SH-SY5Y (cell line): ENCODE measurements around the gene IKZF1.

Source experiments
- GATA2 ChIP-seq: IDR thresholded peaks from 2 replicates; pipeline ENCODE4 v1.6.1; 2011; ENCODE audit warnings: mild to moderate bottlenecking, low read depth, low read length
- GATA3 ChIP-seq: IDR thresholded peaks from 2 replicates; pipeline ENCODE4 v1.6.1; 2011; ENCODE audit warnings: low read depth, mild to moderate bottlenecking, low read length, moderate library complexity

IKZF1 gene

DNA sequence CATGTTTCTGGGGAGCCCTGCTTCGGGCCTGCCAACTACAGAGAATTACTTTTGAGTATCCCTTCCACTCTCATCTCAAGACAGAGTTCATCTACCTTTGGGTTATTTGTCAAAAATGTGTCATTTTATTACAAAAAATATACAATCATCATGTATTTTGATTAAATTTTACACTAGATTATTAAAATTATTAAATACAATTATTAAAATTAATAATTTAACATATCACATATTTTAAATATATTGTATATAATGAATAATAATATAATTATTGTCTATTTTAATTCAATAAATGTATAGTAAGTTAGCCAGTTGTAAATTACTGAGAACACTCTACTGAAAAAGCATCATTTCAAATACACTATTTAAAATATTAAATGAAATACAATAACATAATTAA, 94.7 kb downstream of the IKZF1 start:
- TF ChIP-seq GATA3: no peak
- no peak for TF ChIP-seq GATA2

DNA sequence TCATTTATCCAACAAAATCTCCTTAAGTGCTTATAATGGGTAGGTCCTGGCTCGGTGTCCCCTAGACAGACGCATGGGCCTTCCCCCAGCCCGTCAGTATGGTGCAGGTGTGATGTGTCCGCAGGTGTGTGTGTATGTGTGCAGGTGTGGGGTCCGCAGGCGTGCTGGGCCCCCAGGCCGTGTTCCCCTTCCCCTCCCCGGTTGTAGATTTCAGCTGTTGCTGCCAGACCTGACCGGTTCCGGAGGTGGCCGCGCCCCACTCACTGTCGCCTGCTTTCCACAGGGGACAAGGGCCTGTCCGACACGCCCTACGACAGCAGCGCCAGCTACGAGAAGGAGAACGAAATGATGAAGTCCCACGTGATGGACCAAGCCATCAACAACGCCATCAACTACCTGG, 95.1 kb downstream of the IKZF1 start:
- TF ChIP-seq GATA2: no peak
- no peak for TF ChIP-seq GATA3

DNA sequence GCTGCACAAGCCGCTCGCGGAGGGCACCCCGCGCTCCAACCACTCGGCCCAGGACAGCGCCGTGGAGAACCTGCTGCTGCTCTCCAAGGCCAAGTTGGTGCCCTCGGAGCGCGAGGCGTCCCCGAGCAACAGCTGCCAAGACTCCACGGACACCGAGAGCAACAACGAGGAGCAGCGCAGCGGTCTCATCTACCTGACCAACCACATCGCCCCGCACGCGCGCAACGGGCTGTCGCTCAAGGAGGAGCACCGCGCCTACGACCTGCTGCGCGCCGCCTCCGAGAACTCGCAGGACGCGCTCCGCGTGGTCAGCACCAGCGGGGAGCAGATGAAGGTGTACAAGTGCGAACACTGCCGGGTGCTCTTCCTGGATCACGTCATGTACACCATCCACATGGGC, 95.6 kb downstream of the IKZF1 start:
- no peak for TF ChIP-seq GATA2
- TF ChIP-seq GATA3: no peak

DNA sequence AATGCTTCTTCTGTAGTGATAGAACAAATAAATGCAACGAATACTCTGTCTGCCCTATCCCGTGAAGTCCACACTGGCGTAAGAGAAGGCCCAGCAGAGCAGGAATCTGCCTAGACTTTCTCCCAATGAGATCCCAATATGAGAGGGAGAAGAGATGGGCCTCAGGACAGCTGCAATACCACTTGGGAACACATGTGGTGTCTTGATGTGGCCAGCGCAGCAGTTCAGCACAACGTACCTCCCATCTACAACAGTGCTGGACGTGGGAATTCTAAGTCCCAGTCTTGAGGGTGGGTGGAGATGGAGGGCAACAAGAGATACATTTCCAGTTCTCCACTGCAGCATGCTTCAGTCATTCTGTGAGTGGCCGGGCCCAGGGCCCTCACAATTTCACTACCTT, 99.9 kb downstream of the IKZF1 start:
- TF ChIP-seq GATA3: no peak
- no peak for TF ChIP-seq GATA2

DNA sequence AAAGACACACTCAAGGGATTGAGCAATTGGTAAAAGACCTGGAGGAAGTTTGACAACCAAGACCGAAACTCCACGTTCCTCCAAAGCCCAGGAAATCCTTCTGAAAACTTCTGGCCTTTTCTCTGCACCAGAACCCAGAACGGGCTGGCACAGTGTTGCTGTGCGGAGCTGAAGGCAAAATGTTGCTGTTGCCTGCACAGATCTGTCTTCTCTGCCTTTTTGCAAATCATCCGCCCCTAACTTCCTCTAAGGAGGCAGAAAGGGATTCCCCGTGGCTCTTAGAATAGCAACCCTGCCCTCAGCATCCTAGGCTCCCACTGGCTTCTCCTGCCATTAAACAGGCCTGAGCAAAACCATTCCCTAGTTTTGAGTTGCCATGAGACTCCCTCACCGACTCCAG, 100.7 kb downstream of the IKZF1 start:
- TF ChIP-seq GATA2 (no peak), GATA3 (no peak)

DNA sequence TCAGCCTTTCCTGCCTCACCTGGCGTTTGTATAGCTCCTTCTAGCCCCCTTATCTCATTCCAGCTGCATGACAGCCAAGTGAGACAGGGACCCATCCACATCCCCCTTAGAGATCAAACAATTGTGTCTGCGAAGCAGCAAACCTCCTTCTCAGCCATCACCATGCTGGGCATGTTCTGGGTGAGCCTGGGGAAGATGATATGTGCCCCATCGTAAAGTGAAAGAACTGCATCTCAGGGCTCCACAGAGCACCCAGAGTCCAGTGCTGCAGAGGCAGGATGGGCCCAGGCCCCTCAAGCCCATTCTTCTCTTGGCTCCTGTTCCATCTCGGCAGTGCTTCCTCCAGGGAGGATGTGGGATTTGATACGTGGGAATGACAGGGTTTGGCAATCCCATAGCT, 102.4 kb downstream of the IKZF1 start:
- TF ChIP-seq GATA2 (no peak), GATA3 (no peak)

DNA sequence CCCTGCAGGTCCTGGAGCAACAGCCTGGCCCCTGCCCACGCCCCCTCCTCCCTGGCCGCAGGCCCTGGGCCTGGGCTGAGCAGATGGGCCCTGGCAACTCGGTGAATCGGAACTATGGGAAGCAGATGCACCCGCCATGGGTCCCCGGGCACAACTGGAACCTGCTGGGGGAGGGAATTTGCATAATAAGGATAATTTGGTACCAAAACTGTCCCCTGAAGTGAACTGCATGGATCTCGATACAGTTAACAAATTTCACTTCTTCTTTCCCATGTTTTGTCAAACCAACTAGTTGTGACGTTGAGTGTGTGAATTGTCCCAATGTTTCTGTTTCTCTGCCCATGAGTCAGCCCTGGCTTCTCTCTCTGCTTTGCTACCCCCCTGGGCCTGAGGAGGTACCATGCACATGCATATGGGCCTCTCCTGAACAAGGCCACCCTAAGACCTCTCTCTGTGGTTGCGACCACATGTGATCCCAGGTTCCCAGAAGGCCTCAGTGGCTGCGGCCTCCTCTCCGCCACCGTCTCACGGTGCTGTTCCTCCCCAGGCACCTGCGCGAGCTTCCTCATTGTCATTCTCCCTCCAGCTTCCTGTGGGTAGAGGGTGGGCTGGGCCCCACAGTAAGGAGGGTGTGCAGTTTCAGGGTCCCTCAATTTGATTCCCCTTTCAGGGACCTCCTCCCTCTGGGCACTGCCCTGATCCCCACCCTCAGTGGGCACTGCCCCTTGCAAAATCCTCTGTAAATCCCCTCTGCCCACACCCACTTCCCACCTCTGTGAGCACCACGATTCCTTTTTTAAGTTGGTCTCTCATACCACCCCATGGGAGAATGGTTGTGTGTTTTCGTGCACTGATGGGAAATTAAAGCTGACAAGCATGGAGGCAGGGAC, 105.6 kb downstream of the IKZF1 start:
- TF ChIP-seq GATA3: no peak
- TF ChIP-seq GATA2: no peak

DNA sequence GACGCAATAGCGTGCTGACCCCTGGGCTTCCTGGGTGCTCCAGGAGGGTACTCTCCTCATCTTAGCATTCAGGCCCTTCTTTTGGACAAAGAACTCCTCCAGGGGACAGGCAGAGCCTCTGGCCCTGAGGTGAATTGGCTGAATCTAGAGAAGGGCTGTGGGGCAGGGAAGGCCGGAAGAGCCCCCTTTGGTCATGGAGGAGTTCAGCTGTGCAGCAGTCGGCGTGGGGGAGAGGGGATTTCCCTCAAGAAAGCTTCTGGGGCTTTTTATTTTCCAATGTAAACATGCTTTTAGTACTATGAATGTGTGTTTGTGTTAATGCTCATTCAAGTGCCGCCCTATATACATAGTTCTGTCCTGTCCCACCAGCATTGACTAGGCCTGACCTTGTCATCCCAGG, 106.8 kb downstream of the IKZF1 start:
- TF ChIP-seq GATA2: no peak
- no peak for TF ChIP-seq GATA3

DNA sequence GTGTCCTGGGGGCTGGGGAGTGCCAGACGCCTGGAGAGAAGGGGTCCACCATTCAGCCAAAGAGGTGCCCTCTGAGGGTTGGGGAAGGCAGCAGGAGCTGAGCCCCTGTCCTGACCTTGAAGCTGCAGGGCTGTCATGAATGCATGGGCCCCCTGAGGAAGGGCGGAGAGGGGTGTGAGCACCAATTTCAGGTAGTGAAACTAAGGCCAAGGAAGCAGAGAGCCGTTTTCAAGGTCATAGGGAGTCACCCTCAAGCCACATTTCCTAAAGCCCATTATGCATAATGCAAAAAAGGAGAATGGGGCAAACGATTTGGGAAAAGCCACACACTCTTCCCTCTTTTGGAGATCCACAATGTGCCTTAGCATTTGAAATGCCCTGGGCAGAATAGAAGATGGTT, 108.5 kb downstream of the IKZF1 start:
- TF ChIP-seq GATA3 (no peak), GATA2 (no peak)

DNA sequence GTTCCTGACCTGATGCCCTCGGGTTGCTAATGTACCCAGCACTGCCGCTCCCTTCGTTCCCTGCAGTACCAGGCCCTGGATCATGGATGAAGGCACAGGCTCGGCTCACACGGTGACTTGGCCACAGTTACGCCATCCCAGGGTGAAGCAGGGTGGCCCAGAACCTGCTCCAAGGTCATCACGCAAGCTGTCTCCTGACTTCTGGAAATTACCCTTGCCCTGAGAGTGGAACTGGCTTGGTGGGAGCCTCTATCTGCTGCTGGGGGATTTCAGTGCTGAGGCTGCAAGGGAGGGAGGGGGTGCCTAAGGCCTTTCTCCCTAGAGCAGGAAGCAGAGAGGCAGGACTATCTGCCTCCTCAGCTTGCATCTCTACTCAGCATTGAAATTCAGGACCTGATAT, 109.0 kb downstream of the IKZF1 start:
- TF ChIP-seq GATA2 (no peak), GATA3 (no peak)

DNA sequence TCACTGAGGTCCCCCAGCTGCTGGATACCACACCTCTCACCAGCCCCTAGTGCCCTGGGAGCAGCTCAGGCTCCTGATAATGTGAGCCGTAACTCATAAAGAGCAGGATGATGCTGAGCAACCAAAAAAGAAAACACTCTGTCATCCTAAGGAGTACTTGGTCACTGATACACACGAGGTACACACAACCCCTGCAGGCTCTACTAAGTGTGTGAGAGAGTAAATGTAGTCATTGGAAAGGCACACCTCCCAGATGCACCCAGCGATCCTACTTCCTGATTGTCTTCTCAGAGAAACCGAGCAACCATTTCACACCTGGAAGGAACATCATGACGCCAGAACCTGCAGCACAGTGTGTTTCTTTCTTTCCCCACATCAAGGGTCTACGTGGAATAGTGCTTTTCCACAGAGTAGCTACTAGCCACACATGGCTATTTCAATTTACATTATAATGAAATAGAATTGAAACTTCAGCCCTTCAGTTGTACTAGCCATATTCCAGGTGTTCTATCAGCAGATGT, 111.4 kb downstream of the IKZF1 start:
- no peak for TF ChIP-seq GATA2
- TF ChIP-seq GATA3: no peak

DNA sequence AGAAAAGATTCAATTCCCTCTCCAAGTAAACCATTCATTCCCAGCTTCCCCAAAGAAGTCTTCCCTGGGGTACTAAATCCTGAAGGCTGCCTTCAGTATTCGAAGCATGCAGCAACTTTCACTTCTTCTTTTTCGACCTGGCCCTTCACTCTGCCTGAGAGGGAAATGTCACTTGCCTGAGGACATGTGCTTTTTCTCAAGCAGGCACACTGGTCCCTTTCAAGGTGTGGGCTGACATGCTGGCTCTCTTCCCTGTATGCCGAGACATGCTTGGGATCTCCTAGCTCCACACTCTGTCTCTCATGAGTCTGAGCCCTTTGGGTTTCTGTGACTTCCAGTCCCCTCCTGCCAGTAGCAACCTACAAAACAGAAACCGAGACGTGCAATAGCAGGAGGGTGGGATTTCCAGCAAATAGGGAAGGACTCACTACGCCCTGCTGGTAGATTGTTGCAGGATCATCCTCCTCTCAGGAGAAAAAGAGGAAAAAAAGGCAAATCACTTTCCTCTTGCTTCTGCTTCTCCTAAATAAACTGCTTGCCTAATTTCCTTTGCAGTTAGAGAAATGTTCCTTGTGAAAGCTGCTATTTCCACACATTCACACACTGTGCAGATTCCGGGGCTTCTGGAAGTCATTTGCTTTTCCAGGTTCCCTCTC, 112.1 kb downstream of the IKZF1 start:
- no peak for TF ChIP-seq GATA3
- TF ChIP-seq GATA2: no peak

DNA sequence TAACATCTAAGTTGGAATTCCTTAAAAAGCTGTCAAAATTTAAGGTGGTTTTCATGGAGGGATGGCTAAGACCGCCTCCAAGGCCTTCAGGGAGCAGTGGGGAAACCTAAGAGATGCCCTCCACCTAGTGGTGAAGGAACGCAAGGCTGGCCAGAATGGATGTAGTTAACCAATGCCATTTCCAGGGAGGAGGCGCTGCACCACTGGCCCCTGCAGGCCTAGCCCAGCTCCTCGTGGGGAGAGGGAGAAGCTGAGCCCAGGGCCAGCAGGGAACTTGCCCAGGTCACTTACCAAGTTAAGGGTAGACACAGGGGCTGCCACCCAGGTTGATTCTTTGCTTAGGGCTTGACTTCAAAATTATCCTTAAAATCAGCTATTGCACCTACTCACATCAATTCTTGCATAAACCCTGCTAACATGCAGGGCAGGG, 113.6 kb downstream of the IKZF1 start:
- no peak for TF ChIP-seq GATA2
- TF ChIP-seq GATA3: no peak

DNA sequence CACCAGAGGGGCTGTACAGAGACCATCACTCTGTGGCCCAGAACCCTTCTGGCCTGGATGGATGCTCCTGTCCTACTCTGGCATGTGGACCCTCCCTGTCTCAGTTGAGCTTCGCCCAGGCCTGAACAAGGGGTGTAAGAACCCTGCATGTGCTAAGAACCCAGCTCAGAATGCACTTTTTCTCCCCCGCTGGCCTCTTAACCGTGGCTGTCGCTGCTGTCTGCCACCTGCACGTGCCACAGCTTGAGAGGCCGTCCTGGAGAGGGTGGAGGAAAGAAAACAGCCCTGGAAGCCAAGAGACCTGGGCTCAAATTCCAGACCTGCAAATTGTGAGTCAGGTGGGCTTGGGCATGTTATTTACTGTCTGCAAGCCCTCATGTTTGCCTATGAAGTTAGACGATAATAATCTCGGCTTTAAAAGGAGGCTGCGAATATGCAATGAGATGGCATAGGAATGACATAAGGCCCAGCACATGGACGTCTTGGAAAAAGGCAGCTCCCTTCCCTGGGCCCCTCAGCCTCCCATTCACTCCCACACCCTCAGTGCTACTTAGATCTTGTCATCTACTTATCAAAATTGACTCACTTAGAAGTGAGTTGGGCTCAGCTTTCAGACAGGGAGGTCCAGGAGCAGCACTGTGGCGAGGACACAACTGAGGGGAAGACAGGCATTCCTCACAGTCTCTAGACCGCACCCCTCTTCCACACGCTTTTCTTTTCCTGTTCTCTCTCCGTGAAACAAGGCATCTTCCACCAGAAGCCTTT, 114.2 kb downstream of the IKZF1 start:
- TF ChIP-seq GATA2 (no peak), GATA3 (no peak)

DNA sequence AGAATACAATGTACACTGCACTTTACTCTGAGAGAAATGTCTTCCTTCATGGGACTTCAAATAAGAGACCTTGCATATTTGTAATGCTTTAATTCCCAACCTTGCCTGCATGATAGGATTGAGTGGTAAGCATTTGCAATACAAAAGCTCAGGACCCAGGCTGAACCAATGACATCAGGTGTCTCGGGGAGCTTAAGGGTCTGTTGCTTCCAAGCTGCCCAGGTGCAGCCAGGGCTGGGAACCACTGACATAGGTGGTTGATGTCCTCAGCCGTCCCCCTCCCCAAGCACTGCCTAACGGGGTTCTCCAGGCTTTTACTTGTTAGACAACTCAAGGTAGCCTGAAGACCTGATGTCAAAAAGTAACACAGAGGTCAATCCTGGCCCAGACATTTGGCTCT, 116.5 kb downstream of the IKZF1 start:
- TF ChIP-seq GATA2 (no peak), GATA3 (no peak)
